Measurements from ENCODE around the gene IMMP2L.

GRCh38 chr7:110962826-110963225 lies 599.5 kb downstream of the IMMP2L start:
- TF ChIP-seq CTCF (IDR thresholded peaks at IDR 0.05 in 4 of 5, conservative IDR thresholded peaks at IDR 0.05 in 1 of 5) (no peak), POLR2A (IDR thresholded peaks at IDR 0.05) (no peak)

All from gastrocnemius medialis (tissue), 4 donors.